Stimulated activated naive B cell treated with anti-CD40 and anti-IgM and Interleukin-4, amounts not matched to agents 10 μg/mL and 1 μg/mL and 100 μg/mL, for 72 hours (primary cell): ENCODE results near the gene CKLF.

Experiments used
- ATAC-seq, 2 donors: fragments of 150-1000 bp; cut with Tn5 transposase; replicated peaks; 2 replicates each; pipeline ENCODE4 v1.10.0; 2021; ENCODE audit warnings: moderate library complexity in 1 of 2
- DNase-seq: peaks from one replicate; pipeline ENCODE4 v3.0.0; 2021
- H3K27ac Mint-ChIP-seq: one replicate; pipeline ENCODE4 v1.8.0; 2022; ENCODE audit warnings: mild to moderate bottlenecking, mixed read lengths
- H3K27me3 Mint-ChIP-seq, 2 donors: one replicate each; pipeline ENCODE4 v1.8.0; 2022; ENCODE audit warnings: mixed read lengths in 2 of 2
- H3K36me3 Mint-ChIP-seq, 2 donors: one replicate each; pipeline ENCODE4 v1.8.0; 2022; ENCODE audit warnings: mixed read lengths in 2 of 2, mild to moderate bottlenecking in 1 of 2
- H3K4me1 Mint-ChIP-seq, 2 donors: one replicate each; pipeline ENCODE4 v1.8.0; 2022; ENCODE audit warnings: mixed read lengths in 2 of 2, mild to moderate bottlenecking in 1 of 2
- H3K4me3 Mint-ChIP-seq, 2 donors: one replicate each; pipeline ENCODE4 v1.8.0; 2022; ENCODE audit warnings: mild to moderate bottlenecking in 2 of 2, mixed read lengths in 2 of 2, moderate library complexity in 1 of 2
- H3K9me3 Mint-ChIP-seq, 2 donors: one replicate each; pipeline ENCODE4 v1.8.0; 2022; ENCODE audit warnings: mixed read lengths in 2 of 2, mild to moderate bottlenecking in 1 of 2

The CKLF gene

GRCh38 chr16:66523861-66524354 lies 28.5 kb upstream of the CKLF start:
- Mint-ChIP-seq H3K9me3 (no peaks in the 10 kb centered on the region), H3K27ac (peak overlapping the region; percentile 90), H3K4me1 (peaks cover 63 to 95% of the 10 kb centered on the region in 2 donors), H3K4me3 (peak overlapping the region; percentile 5 to 58), H3K36me3 (peaks cover under 1 to 6% of the 10 kb centered on the region in 2 donors), H3K27me3 (no peaks in the 10 kb centered on the region)
- ATAC-seq = peak; percentile 17 to 32
- no peak for DNase-seq

- peak; percentile 81 for DNase-seq
- Mint-ChIP-seq H3K9me3 (no peaks in the 10 kb centered on the region), H3K36me3 (peaks cover 3 to 10% of the 10 kb centered on the region in 2 donors), H3K4me1 (peaks cover 62 to 91% of the 10 kb centered on the region in 2 donors), H3K27ac (peak overlapping the region; percentile 59), H3K4me3 (peak overlapping the region in 1 of 2 donors; percentile 53), H3K27me3 (peaks cover 0 to 3% of the 10 kb centered on the region in 2 donors)
- peak; percentile 79 to 81 for ATAC-seq
These were observed 27.7 kb upstream of the CKLF start for GRCh38 chr16:66524601-66525164.

GRCh38 chr16:66525396-66526180 lies 26.8 kb upstream of the CKLF start:
- H3K4me1 Mint-ChIP-seq = peaks cover 55 to 85% of the 10 kb centered on the region in 2 donors
- no peak overlapping the region for H3K27ac Mint-ChIP-seq
- H3K27me3 Mint-ChIP-seq = peaks cover 0 to 6% of the 10 kb centered on the region in 2 donors
- H3K4me3 Mint-ChIP-seq = no peak overlapping the region
- H3K36me3 Mint-ChIP-seq = peaks cover 3 to 13% of the 10 kb centered on the region in 2 donors
- ATAC-seq (no peak), DNase-seq (no peak)
- H3K9me3 Mint-ChIP-seq = no peaks in the 10 kb centered on the region

- Mint-ChIP-seq H3K4me1 (peaks cover 31 to 58% of the 10 kb centered on the region in 2 donors), H3K9me3 (no peaks in the 10 kb centered on the region), H3K27me3 (peaks cover 0 to 6% of the 10 kb centered on the region in 2 donors), H3K4me3 (no peak overlapping the region), H3K36me3 (peaks cover 3 to 13% of the 10 kb centered on the region in 2 donors), H3K27ac (no peak overlapping the region)
- ATAC-seq = no peak
- no peak for DNase-seq
These were observed 24.1 kb upstream of the CKLF start for GRCh38 chr16:66528294-66528693.

GRCh38 chr16:66529475-66529874 lies 22.9 kb upstream of the CKLF start:
- Mint-ChIP-seq H3K27me3 (peaks cover 2 to 6% of the 10 kb centered on the region in 2 donors), H3K27ac (no peak overlapping the region), H3K4me1 (peaks cover 27 to 46% of the 10 kb centered on the region in 2 donors), H3K9me3 (no peaks in the 10 kb centered on the region), H3K4me3 (no peak overlapping the region), H3K36me3 (peaks cover 4 to 15% of the 10 kb centered on the region in 2 donors)
- DNase-seq (no peak), ATAC-seq (no peak)

GRCh38 chr16:66534376-66534799 lies 18.0 kb upstream of the CKLF start:
- DNase-seq (no peak), ATAC-seq (no peak)
- Mint-ChIP-seq H3K4me3 (no peak overlapping the region), H3K27me3 (peaks cover 3 to 11% of the 10 kb centered on the region in 2 donors), H3K27ac (no peak overlapping the region), H3K4me1 (peaks cover 25 to 32% of the 10 kb centered on the region in 2 donors), H3K9me3 (no peaks in the 10 kb centered on the region), H3K36me3 (peaks cover 4 to 11% of the 10 kb centered on the region in 2 donors)

GRCh38 chr16:66536525-66536924 lies 15.9 kb upstream of the CKLF start:
- no peak for DNase-seq
- peaks cover 3 to 5% of the 10 kb centered on the region in 2 donors for H3K27me3 Mint-ChIP-seq
- no peak for ATAC-seq
- peaks cover 4 to 6% of the 10 kb centered on the region in 2 donors for H3K36me3 Mint-ChIP-seq
- no peak overlapping the region for H3K27ac Mint-ChIP-seq
- H3K4me1 Mint-ChIP-seq = peaks cover 28 to 40% of the 10 kb centered on the region in 2 donors
- H3K4me3 Mint-ChIP-seq = no peak overlapping the region
- H3K9me3 Mint-ChIP-seq = no peaks in the 10 kb centered on the region

- DNase-seq (no peak), ATAC-seq (no peak)
- H3K27me3 Mint-ChIP-seq = peaks cover 3 to 5% of the 10 kb centered on the region in 2 donors
- peaks cover 28 to 40% of the 10 kb centered on the region in 2 donors for H3K4me1 Mint-ChIP-seq
- peaks cover 4 to 6% of the 10 kb centered on the region in 2 donors for H3K36me3 Mint-ChIP-seq
- H3K4me3 Mint-ChIP-seq = no peak overlapping the region
- no peak overlapping the region for H3K27ac Mint-ChIP-seq
- H3K9me3 Mint-ChIP-seq = no peaks in the 10 kb centered on the region
These were observed 15.1 kb upstream of the CKLF start for GRCh38 chr16:66537236-66537635.

- no peak for ATAC-seq
- H3K4me3 Mint-ChIP-seq = peak overlapping the region in 1 of 2 donors; percentile 57
These were observed 13.5 kb upstream of the CKLF start for GRCh38 chr16:66538910-66539309.

GRCh38 chr16:66539623-66540469 lies 12.5 kb upstream of the CKLF start:
- Mint-ChIP-seq H3K9me3 (no peaks in the 10 kb centered on the region), H3K4me3 (no peak overlapping the region), H3K27ac (no peak overlapping the region), H3K27me3 (peaks cover 0 to 5% of the 10 kb centered on the region in 2 donors), H3K4me1 (peaks cover 35 to 54% of the 10 kb centered on the region in 2 donors), H3K36me3 (peaks cover 3% of the 10 kb centered on the region in 2 donors)
- DNase-seq = no peak
- peak; percentile 63 to 79 for ATAC-seq

More at GRCh38 chr16:66538910-66539309, 13.5 kb upstream of the CKLF start:
- DNase-seq = no peak
- Mint-ChIP-seq H3K9me3 (no peaks in the 10 kb centered on the region), H3K4me1 (peaks cover 32 to 46% of the 10 kb centered on the region in 2 donors), H3K36me3 (peaks cover 4 to 6% of the 10 kb centered on the region in 2 donors), H3K27me3 (peaks cover 3 to 5% of the 10 kb centered on the region in 2 donors), H3K27ac (peak overlapping the region; percentile 42)

- ATAC-seq = no peak
These were observed 10.7 kb upstream of the CKLF start for GRCh38 chr16:66541388-66542355.

GRCh38 chr16:66542396-66542795 lies 10.0 kb upstream of the CKLF start:
- peaks cover 41 to 66% of the 10 kb centered on the region in 2 donors for H3K4me1 Mint-ChIP-seq
- no peak for DNase-seq
- H3K27me3 Mint-ChIP-seq = peaks cover 0 to 5% of the 10 kb centered on the region in 2 donors
- H3K4me3 Mint-ChIP-seq = no peak overlapping the region
- H3K9me3 Mint-ChIP-seq = no peaks in the 10 kb centered on the region
- no peak for ATAC-seq
- peaks cover 3% of the 10 kb centered on the region in 2 donors for H3K36me3 Mint-ChIP-seq
- no peak overlapping the region for H3K27ac Mint-ChIP-seq

More at GRCh38 chr16:66541388-66542355, 10.7 kb upstream of the CKLF start:
- Mint-ChIP-seq H3K36me3 (peaks cover 3% of the 10 kb centered on the region in 2 donors), H3K4me1 (peaks cover 40 to 66% of the 10 kb centered on the region in 2 donors), H3K9me3 (no peaks in the 10 kb centered on the region), H3K4me3 (no peak overlapping the region), H3K27me3 (peaks cover 0 to 5% of the 10 kb centered on the region in 2 donors), H3K27ac (no peak overlapping the region)
- DNase-seq = no peak

GRCh38 chr16:66543541-66543940 lies 8.8 kb upstream of the CKLF start:
- peak overlapping the region; percentile 63 for H3K27ac Mint-ChIP-seq
- no peaks in the 10 kb centered on the region for H3K36me3 Mint-ChIP-seq
- no peak for DNase-seq
- ATAC-seq = no peak
- H3K4me1 Mint-ChIP-seq = peaks cover 45 to 68% of the 10 kb centered on the region in 2 donors
- no peaks in the 10 kb centered on the region for H3K9me3 Mint-ChIP-seq
- H3K4me3 Mint-ChIP-seq = no peak overlapping the region
- no peaks in the 10 kb centered on the region for H3K27me3 Mint-ChIP-seq
